HCT116 (cell line): Measurements from ENCODE around the gene SLC22A23.

Source experiments
- POLR2A ChIP-seq: IDR thresholded peaks from 2 replicates; pipeline ENCODE4 v1.7.0; 2011; ENCODE audit warnings: borderline replicate concordance; ENCODE audit not compliant: insufficient read depth, insufficient read length; ENCODE audit errors: extremely low read depth
- SIN3A ChIP-seq: IDR thresholded peaks from 2 replicates; pipeline ENCODE4 v1.6.1; 2012; ENCODE audit warnings: low read depth
- SP1 ChIP-seq: IDR thresholded peaks from 2 replicates; pipeline ENCODE4 v1.6.1; 2012; ENCODE audit warnings: low read depth
- SRF ChIP-seq: IDR thresholded peaks from 2 replicates; pipeline ENCODE4 v1.6.1; 2012; ENCODE audit warnings: low read depth
- TF ChIP-seq, protein P1 (sequence below), 3 experiments: fragments of 200-600 bp in 1 of 3; sonication (generic) in 1 of 3; IDR thresholded peaks in 2 of 3; conservative IDR thresholded peaks in 1 of 3; 2 replicates each; pipeline ENCODE4 v1.5.1; 2012 to 2017; ENCODE audit warnings: low read depth in 2 of 3, low read length in 2 of 3, antibody characterized with exemption in 1 of 3, borderline replicate concordance in 1 of 3, control low read depth in 1 of 3, mild to moderate bottlenecking in 1 of 3, mixed read lengths in 1 of 3, mixed run types in 1 of 3, moderate library complexity in 1 of 3; ENCODE audit not compliant: insufficient read depth in 1 of 3

DNA sequence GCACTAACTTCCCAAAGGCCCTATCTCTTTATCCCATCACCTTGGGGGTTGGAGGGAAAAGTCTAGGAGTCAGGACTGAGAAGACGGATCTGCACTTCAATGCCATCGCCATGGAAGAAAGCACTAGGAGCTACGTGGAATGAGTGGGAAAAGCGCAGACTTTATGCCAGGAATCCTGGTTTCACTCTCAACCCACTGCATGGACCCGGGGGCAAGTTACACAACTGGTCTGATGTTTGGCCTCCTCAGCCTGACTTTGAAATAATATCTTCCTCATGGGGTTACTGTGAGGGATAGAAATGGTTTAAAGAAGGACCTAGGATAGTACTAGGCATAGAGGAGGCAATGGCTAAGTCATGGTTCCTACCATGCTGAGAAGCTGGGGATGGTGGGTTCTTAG is 211.6 kb downstream of the SLC22A23 start:
- TF ChIP-seq, protein P1, sequence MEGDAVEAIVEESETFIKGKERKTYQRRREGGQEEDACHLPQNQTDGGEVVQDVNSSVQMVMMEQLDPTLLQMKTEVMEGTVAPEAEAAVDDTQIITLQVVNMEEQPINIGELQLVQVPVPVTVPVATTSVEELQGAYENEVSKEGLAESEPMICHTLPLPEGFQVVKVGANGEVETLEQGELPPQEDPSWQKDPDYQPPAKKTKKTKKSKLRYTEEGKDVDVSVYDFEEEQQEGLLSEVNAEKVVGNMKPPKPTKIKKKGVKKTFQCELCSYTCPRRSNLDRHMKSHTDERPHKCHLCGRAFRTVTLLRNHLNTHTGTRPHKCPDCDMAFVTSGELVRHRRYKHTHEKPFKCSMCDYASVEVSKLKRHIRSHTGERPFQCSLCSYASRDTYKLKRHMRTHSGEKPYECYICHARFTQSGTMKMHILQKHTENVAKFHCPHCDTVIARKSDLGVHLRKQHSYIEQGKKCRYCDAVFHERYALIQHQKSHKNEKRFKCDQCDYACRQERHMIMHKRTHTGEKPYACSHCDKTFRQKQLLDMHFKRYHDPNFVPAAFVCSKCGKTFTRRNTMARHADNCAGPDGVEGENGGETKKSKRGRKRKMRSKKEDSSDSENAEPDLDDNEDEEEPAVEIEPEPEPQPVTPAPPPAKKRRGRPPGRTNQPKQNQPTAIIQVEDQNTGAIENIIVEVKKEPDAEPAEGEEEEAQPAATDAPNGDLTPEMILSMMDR (IDR thresholded peaks at IDR 0.05 in 2 of 3, conservative IDR thresholded peaks at IDR 0.05 in 1 of 3; ENCODE audit: borderline replicate concordance in 1 of 3, insufficient read depth in 1 of 3, low read depth in 2 of 3, low read length in 2 of 3), result no peak
- TF ChIP-seq SRF, result no peak
- no peak for TF ChIP-seq SP1
- TF ChIP-seq POLR2A, result no peak
- TF ChIP-seq SIN3A, result no peak
